Parathyroid adenoma (tissue), 2 donors: Measurements from ENCODE around the gene CDH4.

Experiments used
- H2AFZ ChIP-seq: fragments of 300-600 bp; sonication (generic); one replicate; pipeline ENCODE4 v1.7.0; 2017; ENCODE audit warnings: antibody characterized with exemption, mild to moderate bottlenecking
- H3K27ac ChIP-seq: fragments of 300-600 bp; sonication (generic); one replicate; pipeline ENCODE4 v1.7.0; 2017
- H3K27me3 ChIP-seq: fragments of 300-600 bp; sonication (generic); one replicate; pipeline ENCODE4 v1.7.0; 2017; ENCODE audit warnings: low read length; ENCODE audit not compliant: control insufficient read depth, insufficient read depth
- H3K36me3 ChIP-seq: fragments of 300-600 bp; sonication (generic); one replicate; pipeline ENCODE4 v1.7.0; 2017; ENCODE audit warnings: low read length; ENCODE audit not compliant: control insufficient read depth, insufficient read depth
- H3K4me1 ChIP-seq: fragments of 300-600 bp; sonication (generic); one replicate; pipeline ENCODE4 v1.7.0; 2017; ENCODE audit warnings: control low read depth
- H3K4me2 ChIP-seq: fragments of 300-600 bp; sonication (generic); one replicate; pipeline ENCODE4 v1.7.0; 2017; ENCODE audit warnings: low read length
- H3K4me3 ChIP-seq: fragments of 300-600 bp; sonication (generic); one replicate; pipeline ENCODE4 v1.7.0; 2017; ENCODE audit warnings: low read depth, low read length
- H3K79me2 ChIP-seq: fragments of 300-600 bp; sonication (generic); one replicate; pipeline ENCODE4 v1.7.0; 2017; ENCODE audit warnings: control low read depth
- H3K9ac ChIP-seq: fragments of 300-600 bp; sonication (generic); one replicate; pipeline ENCODE4 v1.7.0; 2017; ENCODE audit warnings: mild to moderate bottlenecking
- H3K9me3 ChIP-seq: fragments of 300-600 bp; sonication (generic); one replicate; pipeline ENCODE4 v1.7.0; 2017; ENCODE audit warnings: low read length; ENCODE audit not compliant: control insufficient read depth
- TF ChIP-seq, protein P1 (sequence below): fragments of 300-600 bp; sonication (generic); IDR thresholded peaks from one replicate; pipeline ENCODE4 v1.7.0; 2017; ENCODE audit warnings: antibody characterized with exemption, mild to moderate bottlenecking
- donor health status: primary hyperparathyroidism.

Gene CDH4

DNA sequence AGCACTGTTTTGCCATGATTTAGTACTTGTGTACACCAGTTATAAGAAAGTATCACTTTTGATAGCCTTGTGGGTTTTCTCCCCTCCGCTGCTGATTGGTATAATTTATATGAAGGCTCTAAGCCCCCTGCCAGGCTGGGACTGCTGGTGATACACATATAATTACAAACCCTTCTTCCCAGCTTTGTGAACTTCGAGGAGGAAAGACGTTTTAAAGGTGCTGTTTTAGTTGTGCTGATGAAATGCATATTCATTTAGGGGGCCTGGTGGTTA, 567.4 kb downstream of the CDH4 start:
- no peaks in the 10 kb centered on the region for H3K36me3 ChIP-seq
- H3K9ac ChIP-seq: no peak overlapping the region
- no peaks in the 10 kb centered on the region for H3K27me3 ChIP-seq
- H3K79me2 ChIP-seq: no peaks in the 10 kb centered on the region
- no peaks in the 10 kb centered on the region for H3K9me3 ChIP-seq
- no peak overlapping the region for H3K4me3 ChIP-seq
- TF ChIP-seq, protein P1, sequence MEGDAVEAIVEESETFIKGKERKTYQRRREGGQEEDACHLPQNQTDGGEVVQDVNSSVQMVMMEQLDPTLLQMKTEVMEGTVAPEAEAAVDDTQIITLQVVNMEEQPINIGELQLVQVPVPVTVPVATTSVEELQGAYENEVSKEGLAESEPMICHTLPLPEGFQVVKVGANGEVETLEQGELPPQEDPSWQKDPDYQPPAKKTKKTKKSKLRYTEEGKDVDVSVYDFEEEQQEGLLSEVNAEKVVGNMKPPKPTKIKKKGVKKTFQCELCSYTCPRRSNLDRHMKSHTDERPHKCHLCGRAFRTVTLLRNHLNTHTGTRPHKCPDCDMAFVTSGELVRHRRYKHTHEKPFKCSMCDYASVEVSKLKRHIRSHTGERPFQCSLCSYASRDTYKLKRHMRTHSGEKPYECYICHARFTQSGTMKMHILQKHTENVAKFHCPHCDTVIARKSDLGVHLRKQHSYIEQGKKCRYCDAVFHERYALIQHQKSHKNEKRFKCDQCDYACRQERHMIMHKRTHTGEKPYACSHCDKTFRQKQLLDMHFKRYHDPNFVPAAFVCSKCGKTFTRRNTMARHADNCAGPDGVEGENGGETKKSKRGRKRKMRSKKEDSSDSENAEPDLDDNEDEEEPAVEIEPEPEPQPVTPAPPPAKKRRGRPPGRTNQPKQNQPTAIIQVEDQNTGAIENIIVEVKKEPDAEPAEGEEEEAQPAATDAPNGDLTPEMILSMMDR: no peak
- no peak overlapping the region for H2AFZ ChIP-seq
- no peak overlapping the region for H3K27ac ChIP-seq
- H3K4me1 ChIP-seq: no peaks in the 10 kb centered on the region
- no peak overlapping the region for H3K4me2 ChIP-seq

DNA sequence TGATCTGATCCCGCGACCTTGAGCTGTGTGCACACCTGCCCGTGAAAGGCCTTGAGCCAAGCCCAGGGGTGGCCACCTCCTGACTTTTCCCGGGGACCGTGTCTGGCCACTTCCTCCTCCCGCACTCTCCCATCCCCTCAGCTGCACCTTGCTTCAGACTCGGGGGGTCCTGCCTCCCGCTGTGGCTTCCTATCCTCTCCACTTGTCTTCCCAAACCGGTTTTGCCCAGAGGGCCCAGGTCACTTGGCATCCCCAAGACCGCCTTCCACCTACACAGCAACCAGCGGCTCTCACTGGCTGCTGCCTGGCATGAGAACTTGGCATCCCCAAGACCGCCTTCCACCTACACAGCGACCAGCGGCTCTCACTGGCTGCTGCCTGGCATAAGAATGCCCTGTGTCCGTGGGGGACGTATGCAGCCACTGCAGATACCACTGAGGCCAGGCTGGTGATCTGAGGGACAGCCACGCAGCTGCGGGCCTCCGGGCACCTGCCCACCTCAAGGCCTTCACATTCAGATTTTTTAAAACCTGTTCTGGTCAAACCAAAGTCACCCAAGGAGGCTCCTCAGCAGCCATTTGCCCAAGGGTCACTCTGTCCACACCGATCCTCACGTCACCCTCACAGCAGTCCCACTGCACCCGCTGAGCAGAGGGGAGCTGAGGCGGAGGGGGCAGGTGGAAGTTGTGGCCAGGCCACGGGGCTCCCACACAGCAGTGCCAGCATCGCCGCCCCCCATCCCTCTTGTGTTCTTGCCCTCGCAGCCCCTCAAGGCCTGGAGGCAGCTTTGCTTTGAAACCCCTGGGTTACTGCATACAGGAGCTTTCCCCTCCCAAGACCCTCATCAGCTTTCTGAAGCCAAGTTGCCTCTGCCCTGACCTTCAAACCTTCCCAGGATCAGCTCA, 568.1 kb downstream of the CDH4 start:
- H3K9me3 ChIP-seq: no peaks in the 10 kb centered on the region
- TF ChIP-seq, protein P1: no peak
- no peak overlapping the region for H3K4me3 ChIP-seq
- H3K9ac ChIP-seq: no peak overlapping the region
- no peaks in the 10 kb centered on the region for H3K79me2 ChIP-seq
- no peak overlapping the region for H2AFZ ChIP-seq
- H3K4me1 ChIP-seq: no peaks in the 10 kb centered on the region
- H3K4me2 ChIP-seq: no peak overlapping the region
- H3K36me3 ChIP-seq: no peaks in the 10 kb centered on the region
- no peak overlapping the region for H3K27ac ChIP-seq
- H3K27me3 ChIP-seq: no peaks in the 10 kb centered on the region

DNA sequence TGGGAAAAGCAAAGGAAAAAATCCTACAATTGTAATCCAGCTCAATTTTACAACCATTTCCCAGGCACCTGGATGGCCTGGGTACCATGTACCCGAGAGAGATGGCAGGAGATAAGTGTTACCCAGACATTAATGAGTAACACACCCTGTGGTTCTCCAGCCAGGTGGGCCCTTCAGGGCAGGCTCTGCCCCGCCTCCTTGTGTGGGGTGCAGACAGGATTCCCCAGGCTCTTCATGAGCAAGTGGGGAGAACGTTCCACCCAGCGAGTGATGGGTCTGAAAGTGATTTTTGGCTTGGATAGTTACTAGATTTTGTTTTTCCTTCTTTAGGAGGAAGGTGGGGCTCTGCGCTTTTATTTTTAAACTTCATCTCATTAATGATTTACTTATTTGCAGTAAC, 569.7 kb downstream of the CDH4 start:
- H3K4me2 ChIP-seq: no peak overlapping the region
- H3K4me3 ChIP-seq: no peak overlapping the region
- H3K36me3 ChIP-seq: no peaks in the 10 kb centered on the region
- H3K4me1 ChIP-seq: no peaks in the 10 kb centered on the region
- no peaks in the 10 kb centered on the region for H3K79me2 ChIP-seq
- no peaks in the 10 kb centered on the region for H3K9me3 ChIP-seq
- H3K27ac ChIP-seq: no peak overlapping the region
- TF ChIP-seq, protein P1: no peak
- H2AFZ ChIP-seq: no peak overlapping the region
- no peak overlapping the region for H3K9ac ChIP-seq
- no peaks in the 10 kb centered on the region for H3K27me3 ChIP-seq

DNA sequence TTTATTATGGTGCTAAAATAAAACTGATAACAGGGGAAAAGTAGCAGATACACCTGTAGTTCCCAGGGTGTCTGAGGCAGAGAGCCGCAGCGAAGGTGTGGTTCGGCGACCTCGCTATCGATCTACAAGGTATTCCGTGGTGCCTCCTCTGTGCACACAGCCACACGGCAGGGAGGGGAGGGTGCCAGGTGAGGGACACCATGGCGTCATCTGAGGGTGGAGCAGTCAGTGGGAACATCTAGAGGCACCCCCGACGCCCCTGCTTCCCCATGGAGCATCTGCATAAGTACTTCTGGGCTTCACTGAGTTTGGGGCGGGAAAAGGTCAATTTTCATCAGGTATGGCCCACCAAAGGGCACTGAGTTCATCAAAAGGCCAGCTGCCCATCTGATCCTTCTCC, 570.3 kb downstream of the CDH4 start:
- H2AFZ ChIP-seq: no peak overlapping the region
- H3K4me3 ChIP-seq: no peak overlapping the region
- H3K4me1 ChIP-seq: no peaks in the 10 kb centered on the region
- no peak overlapping the region for H3K9ac ChIP-seq
- H3K79me2 ChIP-seq: no peaks in the 10 kb centered on the region
- H3K9me3 ChIP-seq: no peaks in the 10 kb centered on the region
- no peaks in the 10 kb centered on the region for H3K36me3 ChIP-seq
- H3K27me3 ChIP-seq: no peaks in the 10 kb centered on the region
- no peak overlapping the region for H3K27ac ChIP-seq
- H3K4me2 ChIP-seq: no peak overlapping the region
- TF ChIP-seq, protein P1: no peak

DNA sequence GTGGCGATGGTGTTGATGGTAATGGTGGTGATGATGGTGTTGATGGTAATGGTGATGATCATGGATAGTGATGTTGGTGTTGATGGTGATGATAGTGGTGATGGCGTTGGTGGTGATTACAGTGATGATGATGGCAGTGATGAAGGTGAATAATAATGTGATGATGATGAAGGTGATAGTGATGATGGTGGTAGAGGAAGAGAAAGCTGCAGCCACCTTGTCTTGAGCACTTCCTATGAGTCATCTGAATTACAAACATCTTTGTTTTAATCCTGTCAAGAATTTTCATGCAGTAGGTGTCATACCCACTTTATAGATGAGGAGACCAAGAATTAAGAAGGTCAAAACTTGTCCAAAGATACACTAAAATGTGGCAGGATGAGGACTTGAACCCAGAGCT, 571.2 kb downstream of the CDH4 start:
- Histone ChIP-seq H3K27ac (no peak overlapping the region), H3K4me3 (no peak overlapping the region), H3K36me3 (no peaks in the 10 kb centered on the region), H3K9ac (no peak overlapping the region), H3K4me2 (no peak overlapping the region), H3K79me2 (no peaks in the 10 kb centered on the region), H3K4me1 (no peaks in the 10 kb centered on the region), H2AFZ (no peak overlapping the region), H3K27me3 (no peaks in the 10 kb centered on the region), H3K9me3 (no peaks in the 10 kb centered on the region)
- TF ChIP-seq, protein P1: no peak
